WTC11 (cell line): ENCODE data around the gene PLEKHS1.

ENCODE experiments used
- CREB1 ChIP-seq: sonication (generic); formaldehyde crosslinking; IDR thresholded peaks from 2 replicates; pipeline ENCODE4 v1.8.0; 2023; ENCODE audit warnings: mild to moderate bottlenecking, missing genetic modification reagents
- CTCF ChIP-seq: fragments of 200-600 bp; IDR thresholded peaks from 2 replicates; pipeline ENCODE4 v1.8.0; 2022; ENCODE audit warnings: antibody characterized with exemption
- ZSCAN18 ChIP-seq: fragments of 250-450 bp; sonication (Bioruptor Pico); IDR thresholded peaks from 2 replicates; pipeline ENCODE4 v2.1.2; 2022; ENCODE audit warnings: mild to moderate bottlenecking, moderate library complexity
- TF ChIP-seq, protein P1 (sequence below): fragments of 250-450 bp; sonication (Bioruptor Pico); IDR thresholded peaks from 2 replicates; pipeline ENCODE4 v1.8.0; 2021; ENCODE audit warnings: mild to moderate bottlenecking
- TF ChIP-seq, protein P2 (sequence below): sonication (generic); formaldehyde crosslinking; IDR thresholded peaks from 2 replicates; pipeline ENCODE4 v1.8.0; 2022; ENCODE audit warnings: mild to moderate bottlenecking, missing genetic modification reagents

GRCh38 chr10:113711142-113711541, 40.3 kb upstream of the PLEKHS1 start:
- no peak for TF ChIP-seq CREB1 (CRISPR knock-in tag)
- TF ChIP-seq, protein P1, sequence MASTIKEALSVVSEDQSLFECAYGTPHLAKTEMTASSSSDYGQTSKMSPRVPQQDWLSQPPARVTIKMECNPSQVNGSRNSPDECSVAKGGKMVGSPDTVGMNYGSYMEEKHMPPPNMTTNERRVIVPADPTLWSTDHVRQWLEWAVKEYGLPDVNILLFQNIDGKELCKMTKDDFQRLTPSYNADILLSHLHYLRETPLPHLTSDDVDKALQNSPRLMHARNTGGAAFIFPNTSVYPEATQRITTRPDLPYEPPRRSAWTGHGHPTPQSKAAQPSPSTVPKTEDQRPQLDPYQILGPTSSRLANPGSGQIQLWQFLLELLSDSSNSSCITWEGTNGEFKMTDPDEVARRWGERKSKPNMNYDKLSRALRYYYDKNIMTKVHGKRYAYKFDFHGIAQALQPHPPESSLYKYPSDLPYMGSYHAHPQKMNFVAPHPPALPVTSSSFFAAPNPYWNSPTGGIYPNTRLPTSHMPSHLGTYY (CRISPR knock-in tag) = no peak
- no peak for TF ChIP-seq CTCF
- TF ChIP-seq ZSCAN18 (CRISPR knock-in tag) = no peak
- TF ChIP-seq, protein P2, sequence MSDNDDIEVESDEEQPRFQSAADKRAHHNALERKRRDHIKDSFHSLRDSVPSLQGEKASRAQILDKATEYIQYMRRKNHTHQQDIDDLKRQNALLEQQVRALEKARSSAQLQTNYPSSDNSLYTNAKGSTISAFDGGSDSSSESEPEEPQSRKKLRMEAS (CRISPR knock-in tag) = no peak
